DND-41 (cell line): ENCODE measurements around the gene LRFN4.

Experiments
- ATAC-seq: fragments of 200-7000 bp; cut with Tn5 transposase; 3 replicates; pipeline ENCODE4 v1.9.1; 2021; ENCODE audit warnings: low read depth; ENCODE audit not compliant: insufficient read depth
- DNase-seq: peaks from one replicate; pipeline ENCODE4 v3.0.0-alpha.2; 2020
- H2AFZ ChIP-seq: 2 replicates; pipeline ENCODE4 v1.6.0; 2012; ENCODE audit warnings: low read depth, low read length
- H3K27ac ChIP-seq: 2 replicates; pipeline ENCODE4 v1.5.1; 2012; ENCODE audit warnings: low read length, inconsistent platforms
- H3K27me3 ChIP-seq: fragments of 200-600 bp; sonication (generic); 2 replicates; pipeline ENCODE4 v1.6.0; 2012; ENCODE audit warnings: low read length, mild to moderate bottlenecking, inconsistent platforms; ENCODE audit not compliant: insufficient read depth, poor library complexity
- H3K36me3 ChIP-seq: 2 replicates; pipeline ENCODE4 v1.5.1; 2012; ENCODE audit warnings: low read length, inconsistent platforms; ENCODE audit not compliant: insufficient read depth
- H3K4me1 ChIP-seq: 2 replicates; pipeline ENCODE4 v1.5.1; 2012; ENCODE audit warnings: mild to moderate bottlenecking, low read length; ENCODE audit not compliant: insufficient read depth
- H3K4me2 ChIP-seq: 2 replicates; pipeline ENCODE4 v1.6.0; 2012; ENCODE audit warnings: mild to moderate bottlenecking, moderate library complexity, low read length, inconsistent platforms; ENCODE audit not compliant: insufficient read depth
- H3K4me3 ChIP-seq, 2 experiments: fragments of 200-600 bp in 1 of 2; shearing (Covaris generic) in 1 of 2; 2 replicates each; pipeline ENCODE4 v1.5.1; 2012 to 2016; ENCODE audit warnings: inconsistent platforms in 2 of 2, low read length in 2 of 2, mild to moderate bottlenecking in 2 of 2, low read depth in 1 of 2, moderate library complexity in 1 of 2
- H3K79me2 ChIP-seq: 2 replicates; pipeline ENCODE4 v1.6.0; 2012; ENCODE audit warnings: low read length, inconsistent platforms; ENCODE audit not compliant: insufficient read depth
- H3K9ac ChIP-seq: 2 replicates; pipeline ENCODE4 v1.6.0; 2012; ENCODE audit warnings: low read depth, mild to moderate bottlenecking, inconsistent platforms, low read length, moderate library complexity
- H3K9me3 ChIP-seq: 2 replicates; pipeline ENCODE4 v1.5.1; 2012; ENCODE audit warnings: low read length, moderate library complexity, mild to moderate bottlenecking, inconsistent platforms; ENCODE audit not compliant: insufficient read depth, severe bottlenecking
- H4K20me1 ChIP-seq: 2 replicates; pipeline ENCODE4 v1.6.0; 2012; ENCODE audit warnings: low read length; ENCODE audit not compliant: insufficient read depth
- EZH2 ChIP-seq: IDR thresholded peaks from 3 replicates; pipeline ENCODE4 v1.6.1; 2012; ENCODE audit warnings: borderline replicate concordance, low read depth, mild to moderate bottlenecking, moderate library complexity, low read length, inconsistent platforms; ENCODE audit not compliant: severe bottlenecking
- TF ChIP-seq, protein P1 (sequence below): IDR thresholded peaks from 2 replicates; pipeline ENCODE4 v1.5.1; 2012; ENCODE audit warnings: borderline replicate concordance, low read length, moderate library complexity, mild to moderate bottlenecking; ENCODE audit not compliant: poor library complexity, severe bottlenecking; ENCODE audit errors: extremely low read depth

The LRFN4 gene

DNA sequence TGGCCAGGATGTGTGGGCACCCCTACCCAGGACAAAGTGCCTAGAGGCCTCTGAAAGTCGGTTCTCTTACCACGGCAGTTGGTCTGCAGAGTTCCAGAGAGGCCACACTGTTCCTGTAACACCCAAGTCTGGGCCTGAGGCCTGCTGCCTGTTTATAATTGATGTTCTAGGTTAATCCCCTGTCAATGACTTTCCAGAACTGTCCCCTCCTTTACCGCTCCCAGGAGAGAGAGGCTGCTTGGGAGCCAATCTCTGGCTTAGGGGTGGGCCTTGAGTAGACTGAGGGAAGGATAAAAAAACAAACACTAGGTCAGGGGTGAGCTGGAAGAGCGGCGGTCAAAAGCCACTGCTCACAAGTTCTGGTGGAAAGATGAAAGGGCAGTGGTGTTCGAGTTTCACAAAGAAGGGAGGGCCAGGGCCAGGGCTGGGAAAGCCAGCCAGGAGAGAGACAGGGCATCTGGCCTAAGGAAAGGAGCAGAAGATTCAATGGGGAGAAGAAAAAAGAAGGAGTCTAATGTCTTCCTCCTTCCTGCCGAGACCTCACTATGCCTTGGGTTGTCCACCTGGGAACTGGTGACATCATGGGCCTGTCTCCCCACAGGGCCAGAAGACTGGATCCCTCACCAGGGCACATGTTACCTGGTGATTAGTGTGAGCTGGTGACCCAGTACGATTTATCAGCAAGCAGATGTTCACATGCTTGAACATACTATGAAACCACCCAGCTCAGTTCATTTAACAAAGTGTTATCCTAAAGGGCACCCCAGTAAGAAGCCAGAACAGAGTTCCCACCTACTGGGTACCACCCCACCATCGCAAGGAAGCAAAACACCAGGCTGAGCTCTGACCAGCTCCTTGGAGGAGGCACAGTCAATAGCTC, 51.1 kb downstream of the LRFN4 start:
- no peaks in the 10 kb centered on the region for H3K27me3 ChIP-seq
- TF ChIP-seq, protein P1, sequence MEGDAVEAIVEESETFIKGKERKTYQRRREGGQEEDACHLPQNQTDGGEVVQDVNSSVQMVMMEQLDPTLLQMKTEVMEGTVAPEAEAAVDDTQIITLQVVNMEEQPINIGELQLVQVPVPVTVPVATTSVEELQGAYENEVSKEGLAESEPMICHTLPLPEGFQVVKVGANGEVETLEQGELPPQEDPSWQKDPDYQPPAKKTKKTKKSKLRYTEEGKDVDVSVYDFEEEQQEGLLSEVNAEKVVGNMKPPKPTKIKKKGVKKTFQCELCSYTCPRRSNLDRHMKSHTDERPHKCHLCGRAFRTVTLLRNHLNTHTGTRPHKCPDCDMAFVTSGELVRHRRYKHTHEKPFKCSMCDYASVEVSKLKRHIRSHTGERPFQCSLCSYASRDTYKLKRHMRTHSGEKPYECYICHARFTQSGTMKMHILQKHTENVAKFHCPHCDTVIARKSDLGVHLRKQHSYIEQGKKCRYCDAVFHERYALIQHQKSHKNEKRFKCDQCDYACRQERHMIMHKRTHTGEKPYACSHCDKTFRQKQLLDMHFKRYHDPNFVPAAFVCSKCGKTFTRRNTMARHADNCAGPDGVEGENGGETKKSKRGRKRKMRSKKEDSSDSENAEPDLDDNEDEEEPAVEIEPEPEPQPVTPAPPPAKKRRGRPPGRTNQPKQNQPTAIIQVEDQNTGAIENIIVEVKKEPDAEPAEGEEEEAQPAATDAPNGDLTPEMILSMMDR: no peak
- no peak for TF ChIP-seq EZH2
- H3K4me3 ChIP-seq: no peak overlapping the region
- no peaks in the 10 kb centered on the region for H3K9me3 ChIP-seq
- H3K4me2 ChIP-seq: no peak overlapping the region
- H4K20me1 ChIP-seq: 0 out of 2 replicates have a peak, but pooled peaks cover 4% of the 10 kb centered on the region
- DNase-seq (no peak), ATAC-seq (no peak)
- H2AFZ ChIP-seq: no peak overlapping the region
- no peak overlapping the region for H3K9ac ChIP-seq
- no peak overlapping the region for H3K27ac ChIP-seq
- H3K79me2 ChIP-seq: no peaks in the 10 kb centered on the region
- no peaks in the 10 kb centered on the region for H3K4me1 ChIP-seq
- H3K36me3 ChIP-seq: no peaks in the 10 kb centered on the region

DNA sequence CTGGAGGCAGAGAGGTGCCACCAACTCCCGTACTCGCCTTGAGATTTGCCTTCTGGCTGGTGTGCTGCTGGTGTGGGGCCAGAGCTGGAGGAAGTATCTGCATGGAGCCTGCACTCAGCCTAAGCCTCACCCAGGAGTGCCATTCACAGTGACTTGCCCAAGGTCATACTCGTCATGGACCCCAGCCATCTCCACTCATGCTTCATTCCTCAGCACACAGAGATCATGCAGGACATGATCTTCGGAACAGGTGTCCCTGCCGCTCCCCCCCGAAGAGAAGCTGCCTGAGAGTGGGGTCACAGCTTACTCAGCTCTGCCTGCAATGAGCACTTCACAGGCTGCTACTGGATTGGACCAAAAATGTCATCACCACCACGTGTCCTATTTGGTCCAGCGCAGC, 52.3 kb downstream of the LRFN4 start:
- no peaks in the 10 kb centered on the region for H3K4me1 ChIP-seq
- no peaks in the 10 kb centered on the region for H3K79me2 ChIP-seq
- H3K4me2 ChIP-seq: no peak overlapping the region
- H3K27ac ChIP-seq: no peak overlapping the region
- H2AFZ ChIP-seq: no peak overlapping the region
- no peaks in the 10 kb centered on the region for H3K9me3 ChIP-seq
- DNase-seq: no peak
- TF ChIP-seq EZH2: no peak
- TF ChIP-seq, protein P1: no peak
- H3K9ac ChIP-seq: no peak overlapping the region
- H4K20me1 ChIP-seq: 0 out of 2 replicates have a peak, but pooled peaks cover 4% of the 10 kb centered on the region
- H3K4me3 ChIP-seq: no peak overlapping the region
- H3K36me3 ChIP-seq: no peaks in the 10 kb centered on the region
- no peaks in the 10 kb centered on the region for H3K27me3 ChIP-seq
- no peak for ATAC-seq

DNA sequence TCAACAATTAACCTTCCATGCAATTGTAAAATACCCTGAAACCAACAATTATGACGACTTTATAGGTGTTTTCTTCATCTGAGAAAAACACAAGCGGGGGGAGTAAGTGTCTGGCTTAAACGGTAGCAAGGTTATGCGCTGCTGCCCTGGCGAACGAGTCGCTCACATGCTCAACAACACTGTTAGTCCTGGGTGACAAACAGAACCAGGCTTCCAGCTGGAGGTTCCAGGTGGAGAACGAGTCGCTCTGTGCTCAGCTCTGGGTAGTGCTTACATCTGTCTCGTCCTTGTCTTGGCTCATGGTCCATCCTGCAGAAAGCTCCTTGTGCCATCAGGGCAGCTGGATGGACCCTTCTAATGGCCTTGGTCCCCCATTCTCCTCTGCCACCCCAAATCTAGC, 53.2 kb downstream of the LRFN4 start:
- DNase-seq: no peak
- H3K9me3 ChIP-seq: no peaks in the 10 kb centered on the region
- H2AFZ ChIP-seq: no peak overlapping the region
- H3K4me3 ChIP-seq: no peak overlapping the region
- TF ChIP-seq, protein P1: no peak
- TF ChIP-seq EZH2: no peak
- no peaks in the 10 kb centered on the region for H3K79me2 ChIP-seq
- H3K4me2 ChIP-seq: no peak overlapping the region
- H3K4me1 ChIP-seq: no peaks in the 10 kb centered on the region
- 0 out of 2 replicates have a peak, but pooled peaks cover 4% of the 10 kb centered on the region for H4K20me1 ChIP-seq
- H3K27ac ChIP-seq: no peak overlapping the region
- H3K9ac ChIP-seq: no peak overlapping the region
- ATAC-seq: no peak
- H3K27me3 ChIP-seq: no peaks in the 10 kb centered on the region
- no peaks in the 10 kb centered on the region for H3K36me3 ChIP-seq
